Activated CD8-positive, alpha-beta memory T cell treated with anti-CD3 and anti-CD28 coated beads for 48 hours (primary cell): Measurements from ENCODE around the gene TMEM129.

Source experiments
- DNase-seq, 3 experiments: peaks; one replicate each; pipeline ENCODE4 v3.0.0-alpha.2; 2020; ENCODE audit warnings: low read depth in 2 of 3, low spot score in 2 of 3

Gene TMEM129

GRCh38 chr4:1670279-1670678, 50.8 kb downstream of the TMEM129 start:
- DNase-seq, result no peak

- no peak for DNase-seq
These were observed 51.3 kb downstream of the TMEM129 start for GRCh38 chr4:1669850-1670249.

- no peak for DNase-seq
These were observed 51.9 kb downstream of the TMEM129 start for GRCh38 chr4:1669270-1669669.

GRCh38 chr4:1668488-1668840, 52.7 kb downstream of the TMEM129 start:
- DNase-seq, result no peak

GRCh38 chr4:1667273-1667672, 53.9 kb downstream of the TMEM129 start:
- no peak for DNase-seq

GRCh38 chr4:1666391-1666790, 54.7 kb downstream of the TMEM129 start:
- no peak for DNase-seq
